Transverse colon (tissue), 4 donors: Measurements from ENCODE around the gene MAD2L1BP. TPM values are rescaled to one million over a fixed set of nuclear protein-coding genes. Genes with fewer than 3 reads are reported as not detected.

Experiments used
- DNase-seq: peaks from one replicate; pipeline ENCODE4 v3.0.0-alpha.2; 2019
- H3K27ac ChIP-seq, 4 donors: fragments of 200-600 bp; sonication (generic); 2 replicates each; pipeline ENCODE4 v1.5.1; 2016 to 2018; ENCODE audit warnings: inconsistent platforms in 4 of 4
- H3K27me3 ChIP-seq: fragments of 200-600 bp; sonication (generic); 2 replicates; pipeline ENCODE4 v1.5.1; 2017; ENCODE audit warnings: inconsistent platforms
- H3K36me3 ChIP-seq, 4 donors: fragments of 200-600 bp; sonication (generic); 2 replicates each; pipeline ENCODE4 v1.5.1; 2017 to 2019; ENCODE audit warnings: inconsistent platforms in 4 of 4
- H3K4me1 ChIP-seq, 4 donors: fragments of 200-600 bp; sonication (generic); 2 replicates each; pipeline ENCODE4 v1.5.1; 2017 to 2020; ENCODE audit warnings: inconsistent platforms in 4 of 4
- H3K4me3 ChIP-seq, 4 donors: fragments of 200-600 bp; sonication (generic); 1 replicate in 1 of 4; 2 replicates in 3 of 4; pipeline versions ENCODE4 v1.5.1 to v1.6.1; 2017 to 2019; ENCODE audit warnings: inconsistent platforms in 4 of 4
- H3K9me3 ChIP-seq, 2 donors: fragments of 200-600 bp; sonication (generic); 2 replicates each; pipeline ENCODE4 v1.5.1; 2017 to 2019; ENCODE audit warnings: inconsistent platforms in 2 of 2
- CTCF ChIP-seq, 5 experiments: fragments of 200-600 bp in 3 of 5; fragments of 450-650 bp in 2 of 5; sonication (generic) in 3 of 5; IDR thresholded peaks; 1 replicate in 2 of 5; 2 replicates in 3 of 5; pipeline ENCODE4 v1.5.1; 2016 to 2017; ENCODE audit warnings: antibody characterized with exemption in 5 of 5, inconsistent platforms in 3 of 5, mild to moderate bottlenecking in 2 of 5, moderate library complexity in 1 of 5
- EP300 ChIP-seq: sonication (generic); formaldehyde crosslinking; IDR thresholded peaks from one replicate; pipeline ENCODE4 v1.6.1; 2017; ENCODE audit warnings: antibody characterized with exemption, low read depth
- POLR2A ChIP-seq: fragments of 450-650 bp; IDR thresholded peaks from one replicate; pipeline ENCODE4 v1.6.1; 2016; ENCODE audit warnings: antibody characterized with exemption, mild to moderate bottlenecking, moderate library complexity
- POLR2AphosphoS5 ChIP-seq, 3 donors: sonication (generic); formaldehyde crosslinking; IDR thresholded peaks; one replicate each; pipeline ENCODE4 v1.6.1; 2016; ENCODE audit warnings: antibody characterized with exemption in 3 of 3
- WGBS, 2 donors: methylation state at CpG; one replicate each; pipeline ENCODE4 v1.1.5; 2018; ENCODE audit warnings: low coverage in 1 of 2; 5-methylcytosine and 5-hydroxymethylcytosine counted together
- in situ Hi-C, 4 donors: fragments of 200-750 bp; cut with MboI; loops; one replicate each; pipeline versions ENCODE4 v1.15.0 to v1.15.1; 2017; ENCODE audit warnings: low sequenced_read_pairs in 3 of 4, low pct_ligation_motif_present in 1 of 4, low pct_unique_long_range_greater_than_20kb in 1 of 4
- intact Hi-C: fragments of 100-400 bp; cut with DNase I; formaldehyde crosslinking; loops from one replicate; pipeline ENCODE4 v1.15.1; 2023; ENCODE audit warnings: low total_unique reads
- total RNA-seq, 4 donors: library from RNA; depleted of rRNA; stranded (reverse); fragments of >200 nt; gene quantifications; one replicate each; pipeline ENCODE4 v1.1.0, GENCODE V29; 2016

The MAD2L1BP gene
- total RNA-seq, 4 donors from 2014 or later: 10.0 to 61.0 (median 42.4) TPM

- no peak for TF ChIP-seq EP300
- TF ChIP-seq POLR2A: no peak
- TF ChIP-seq CTCF (IDR thresholded peaks at IDR 0.05): no peak
- TF ChIP-seq POLR2AphosphoS5 (IDR thresholded peaks at IDR 0.05): no peak
- intact Hi-C loops: no loop called here
- in situ Hi-C loops: loop anchor here in 1 of 4 donors (25.0 kb wide), 1 partner anchor 478 kb away; no protein-coding TSS in a partner anchor
Measured at GRCh38 chr6:43608807-43609206, 26.8 kb upstream of the MAD2L1BP start.

GRCh38 chr6:43609402-43609801 lies 26.2 kb upstream of the MAD2L1BP start:
- H3K9me3 ChIP-seq: no peaks in the 10 kb centered on the region
- H3K27ac ChIP-seq: no peak overlapping the region
- in situ Hi-C loops (loop anchor here in 1 of 4 donors (25.0 kb wide), 1 partner anchor 478 kb away; no protein-coding TSS in a partner anchor), intact Hi-C loops (no loop called here)
- 88 to 100% methylated on average over 1 of the region's 1 CpG for WGBS, 2 donors
- no peak for DNase-seq
- peaks cover 0 to 11% (median 4%) of the 10 kb centered on the region in 4 donors for H3K36me3 ChIP-seq
- H3K27me3 ChIP-seq: no peaks in the 10 kb centered on the region
- H3K4me3 ChIP-seq: no peak overlapping the region
- TF ChIP-seq EP300 (no peak), POLR2A (no peak), POLR2AphosphoS5 (IDR thresholded peaks at IDR 0.05) (no peak), CTCF (IDR thresholded peaks at IDR 0.05) (no peak)
- H3K4me1 ChIP-seq: peaks cover 0 to 3% (median 0%) of the 10 kb centered on the region in 4 donors

More at GRCh38 chr6:43608807-43609206, 26.8 kb upstream of the MAD2L1BP start:
- WGBS, 2 donors: 63 to 88% methylated on average over 1 of the region's 1 CpG
- Histone ChIP-seq H3K36me3 (peaks cover 0 to 9% (median 4%) of the 10 kb centered on the region in 4 donors), H3K27ac (no peak overlapping the region), H3K4me1 (peaks cover 0 to 3% (median 0%) of the 10 kb centered on the region in 4 donors), H3K27me3 (no peaks in the 10 kb centered on the region), H3K4me3 (no peak overlapping the region), H3K9me3 (no peaks in the 10 kb centered on the region)
- DNase-seq: no peak

GRCh38 chr6:43610431-43610830 lies 25.2 kb upstream of the MAD2L1BP start:
- TF ChIP-seq POLR2A: no peak
- TF ChIP-seq POLR2AphosphoS5 (IDR thresholded peaks at IDR 0.05): no peak
- TF ChIP-seq EP300: no peak
- no peak for TF ChIP-seq CTCF (IDR thresholded peaks at IDR 0.05)
- intact Hi-C loops (no loop called here), in situ Hi-C loops (loop anchor here in 1 of 4 donors (25.0 kb wide), 1 partner anchor 477 kb away; no protein-coding TSS in a partner anchor)
- Histone ChIP-seq H3K36me3 (peaks cover 0 to 11% (median 6%) of the 10 kb centered on the region in 4 donors), H3K27ac (no peak overlapping the region), H3K4me3 (no peak overlapping the region), H3K4me1 (peaks cover 0 to 3% (median 0%) of the 10 kb centered on the region in 4 donors), H3K9me3 (no peaks in the 10 kb centered on the region), H3K27me3 (no peaks in the 10 kb centered on the region)
- no peak for DNase-seq
- WGBS, 2 donors: 100% methylated on average over 5 of the region's 5 CpGs; no CpG with 5 or more reads in 1 of the 2 donors

GRCh38 chr6:43613721-43614395 lies 21.8 kb upstream of the MAD2L1BP start:
- TF ChIP-seq POLR2A (no peak), CTCF (IDR thresholded peaks at IDR 0.05) (no peak), POLR2AphosphoS5 (IDR thresholded peaks at IDR 0.05) (no peak), EP300 (no peak)
- Histone ChIP-seq H3K4me3 (no peak overlapping the region), H3K27ac (no peak overlapping the region), H3K27me3 (no peaks in the 10 kb centered on the region), H3K9me3 (no peaks in the 10 kb centered on the region), H3K36me3 (peaks cover 0 to 13% (median 6%) of the 10 kb centered on the region in 4 donors), H3K4me1 (no peaks in the 10 kb centered on the region)
- DNase-seq: no peak
- WGBS, 2 donors: 88 to 97% methylated on average over 3 to 6 of the region's 6 CpGs
- intact Hi-C loops: no loop called here
- in situ Hi-C loops: loop anchor here in 1 of 4 donors (25.0 kb wide), 1 partner anchor 473 kb away; no protein-coding TSS in a partner anchor
